Activated naive CD4-positive, alpha-beta T cell treated with anti-CD3 and anti-CD28 coated beads, Interleukin-2, amount 10 ng/mL, durations not matched to agents 7 days and 5 days (primary cell): ENCODE measurements around the gene MAPK4.
"Not testable (repeated sequence)": the region's sequence is repeated elsewhere in the genome, so short reads cannot be mapped to it uniquely, and the experiment has no call there.

ENCODE experiments used
- CTCF ChIA-PET: fragments of 350-600 bp; sonication (Branson Sonifier 250); formaldehyde crosslinking; loops from one replicate; lab custom pipeline; 2021; ENCODE audit warnings: antibody characterized with exemption; lab: Charles Lee
- DNase-seq: peaks from one replicate; pipeline ENCODE4 v3.0.0-alpha.2; 2020
- H3K27ac Mint-ChIP-seq: one replicate; pipeline ENCODE4 v1.8.0; 2021; ENCODE audit warnings: mild to moderate bottlenecking, moderate library complexity, mixed read lengths
- H3K27me3 Mint-ChIP-seq: one replicate; pipeline ENCODE4 v1.8.0; 2021; ENCODE audit warnings: mild to moderate bottlenecking, mixed read lengths
- H3K36me3 Mint-ChIP-seq: one replicate; pipeline ENCODE4 v1.8.0; 2021; ENCODE audit warnings: mixed read lengths
- H3K4me1 Mint-ChIP-seq: one replicate; pipeline ENCODE4 v1.8.0; 2021; ENCODE audit warnings: mixed read lengths
- H3K4me3 Mint-ChIP-seq: one replicate; pipeline ENCODE4 v1.8.0; 2021; ENCODE audit warnings: mild to moderate bottlenecking, moderate library complexity, mixed read lengths
- H3K9me3 Mint-ChIP-seq: one replicate; pipeline ENCODE4 v1.8.0; 2021; ENCODE audit warnings: mixed read lengths

Gene MAPK4

GRCh38 chr18:50594012-50594411 is 34.1 kb downstream of the MAPK4 start:
- H3K36me3 Mint-ChIP-seq = no peaks in the 10 kb centered on the region
- no peaks in the 10 kb centered on the region for H3K9me3 Mint-ChIP-seq
- no peak overlapping the region for H3K27ac Mint-ChIP-seq
- CTCF ChIA-PET = interaction anchor here (1.1 kb wide), 1 partner anchor 13 kb away, joined by 3 read pairs; no protein-coding TSS in a partner anchor
- no peaks in the 10 kb centered on the region for H3K4me1 Mint-ChIP-seq
- H3K4me3 Mint-ChIP-seq = no peak overlapping the region
- no peaks in the 10 kb centered on the region for H3K27me3 Mint-ChIP-seq
- DNase-seq = no peak

- no peaks in the 10 kb centered on the region for H3K36me3 Mint-ChIP-seq
- H3K27me3 Mint-ChIP-seq = no peaks in the 10 kb centered on the region
- H3K4me3 Mint-ChIP-seq = no peak overlapping the region
- no peaks in the 10 kb centered on the region for H3K9me3 Mint-ChIP-seq
- CTCF ChIA-PET = interaction anchor here (1.1 kb wide), 1 partner anchor 14 kb away, joined by 3 read pairs; no protein-coding TSS in a partner anchor
- no peak for DNase-seq
- H3K4me1 Mint-ChIP-seq = no peaks in the 10 kb centered on the region
- no peak overlapping the region for H3K27ac Mint-ChIP-seq
Measured at GRCh38 chr18:50594942-50595341, 35.1 kb downstream of the MAPK4 start.

- CTCF ChIA-PET = no interaction called here
- Mint-ChIP-seq H3K27ac (no peak overlapping the region), H3K4me3 (no peak overlapping the region), H3K4me1 (no peaks in the 10 kb centered on the region), H3K36me3 (no peaks in the 10 kb centered on the region), H3K9me3 (no peaks in the 10 kb centered on the region), H3K27me3 (no peaks in the 10 kb centered on the region)
- DNase-seq = no peak
Measured at GRCh38 chr18:50602466-50602865, 42.6 kb downstream of the MAPK4 start.

- Mint-ChIP-seq H3K27ac (no peak overlapping the region), H3K4me1 (no peaks in the 10 kb centered on the region), H3K36me3 (no peaks in the 10 kb centered on the region), H3K4me3 (no peak overlapping the region), H3K9me3 (no peaks in the 10 kb centered on the region), H3K27me3 (no peaks in the 10 kb centered on the region)
- DNase-seq = no peak
- CTCF ChIA-PET = no interaction called here
Measured at GRCh38 chr18:50606609-50607008, 46.7 kb downstream of the MAPK4 start.

DNA sequence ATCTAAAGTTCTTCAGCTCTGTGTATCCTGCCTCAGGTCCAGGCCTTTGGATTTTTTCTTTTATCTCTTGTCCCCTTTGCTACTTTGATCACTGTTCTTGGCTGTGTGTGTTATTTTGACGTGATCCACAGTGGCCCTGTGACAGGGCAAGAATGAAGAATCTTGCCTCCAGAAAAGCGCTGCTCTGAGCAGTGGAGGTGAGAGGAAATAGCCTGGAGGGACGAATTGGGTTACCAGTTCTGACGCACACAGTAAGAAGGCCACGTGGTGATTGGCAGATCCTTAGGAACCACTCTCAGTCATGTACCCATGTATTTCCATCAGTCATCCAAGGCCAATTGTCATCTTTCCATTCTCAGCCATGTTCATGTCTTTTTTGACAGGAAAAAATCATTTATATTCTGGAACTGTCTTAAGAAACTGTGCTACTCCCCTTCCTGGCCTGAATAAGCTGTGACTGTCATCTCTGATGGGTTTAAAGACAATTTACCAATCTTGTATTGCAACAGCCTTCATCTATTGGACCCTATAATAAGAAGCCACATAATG is 47.6 kb downstream of the MAPK4 start:
- no peaks in the 10 kb centered on the region for H3K9me3 Mint-ChIP-seq
- H3K27ac Mint-ChIP-seq = no peak overlapping the region
- no peak for DNase-seq
- CTCF ChIA-PET = no interaction called here
- H3K36me3 Mint-ChIP-seq = no peaks in the 10 kb centered on the region
- no peaks in the 10 kb centered on the region for H3K4me1 Mint-ChIP-seq
- H3K27me3 Mint-ChIP-seq = no peaks in the 10 kb centered on the region
- no peak overlapping the region for H3K4me3 Mint-ChIP-seq

GRCh38 chr18:50609171-50609570 is 49.3 kb downstream of the MAPK4 start:
- DNase-seq, CTCF ChIA-PET, H3K27ac Mint-ChIP-seq, H3K9me3 Mint-ChIP-seq, H3K4me1 Mint-ChIP-seq, H3K36me3 Mint-ChIP-seq, H3K4me3 Mint-ChIP-seq, H3K27me3 Mint-ChIP-seq: not testable (repeated sequence)

GRCh38 chr18:50610349-50610748 is 50.5 kb downstream of the MAPK4 start:
- no peaks in the 10 kb centered on the region for H3K27me3 Mint-ChIP-seq
- CTCF ChIA-PET = no interaction called here
- no peak for DNase-seq
- no peak overlapping the region for H3K27ac Mint-ChIP-seq
- no peaks in the 10 kb centered on the region for H3K9me3 Mint-ChIP-seq
- H3K36me3 Mint-ChIP-seq = no peaks in the 10 kb centered on the region
- no peaks in the 10 kb centered on the region for H3K4me1 Mint-ChIP-seq
- H3K4me3 Mint-ChIP-seq = no peak overlapping the region

DNA sequence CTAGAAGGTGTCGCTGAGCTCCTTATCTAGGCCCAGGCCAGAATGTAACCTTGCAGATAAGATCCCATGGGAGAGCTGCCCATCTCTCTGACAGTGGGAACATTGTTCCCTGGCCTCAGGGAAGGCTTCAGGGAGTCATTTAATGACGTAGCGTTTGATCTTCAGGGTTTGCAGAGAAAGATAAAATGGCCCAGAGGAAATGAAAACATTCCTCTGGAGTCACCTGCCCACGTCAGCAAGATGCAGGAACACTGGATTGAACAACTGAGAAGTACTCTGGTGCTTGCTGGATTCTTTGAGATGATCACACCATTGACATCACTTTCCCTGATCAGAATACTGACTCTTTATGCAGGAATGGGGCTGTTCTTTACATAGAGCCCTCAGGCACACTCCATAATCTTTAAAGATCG is 51.6 kb downstream of the MAPK4 start:
- no peak overlapping the region for H3K4me3 Mint-ChIP-seq
- H3K27me3 Mint-ChIP-seq = no peaks in the 10 kb centered on the region
- no peaks in the 10 kb centered on the region for H3K9me3 Mint-ChIP-seq
- H3K27ac Mint-ChIP-seq = no peak overlapping the region
- no peaks in the 10 kb centered on the region for H3K4me1 Mint-ChIP-seq
- H3K36me3 Mint-ChIP-seq = no peaks in the 10 kb centered on the region
- no peak for DNase-seq
- CTCF ChIA-PET = no interaction called here

DNA sequence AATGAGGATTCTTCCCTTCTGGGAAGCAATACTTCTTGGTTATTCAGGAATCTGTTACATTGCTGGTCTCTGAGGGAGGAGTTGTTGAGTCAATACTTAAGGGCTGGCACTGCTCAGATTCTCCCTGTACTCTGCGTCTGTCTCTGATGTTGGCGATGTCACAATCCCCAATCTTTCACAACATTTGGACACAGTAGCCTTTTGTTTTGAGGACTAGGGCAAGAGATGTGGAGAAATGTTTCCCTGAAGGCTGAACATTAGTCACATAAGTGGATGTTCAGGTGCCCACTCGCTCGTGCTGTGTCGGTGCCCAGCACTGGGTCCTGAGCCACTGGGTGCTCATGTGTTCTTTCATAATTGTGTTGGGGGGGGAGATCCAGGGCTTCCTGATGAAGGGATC is 55.0 kb downstream of the MAPK4 start:
- Mint-ChIP-seq H3K27ac (no peak overlapping the region), H3K4me3 (no peak overlapping the region), H3K9me3 (no peaks in the 10 kb centered on the region), H3K27me3 (no peaks in the 10 kb centered on the region), H3K4me1 (no peaks in the 10 kb centered on the region), H3K36me3 (no peaks in the 10 kb centered on the region)
- no peak for DNase-seq
- CTCF ChIA-PET = no interaction called here

DNA sequence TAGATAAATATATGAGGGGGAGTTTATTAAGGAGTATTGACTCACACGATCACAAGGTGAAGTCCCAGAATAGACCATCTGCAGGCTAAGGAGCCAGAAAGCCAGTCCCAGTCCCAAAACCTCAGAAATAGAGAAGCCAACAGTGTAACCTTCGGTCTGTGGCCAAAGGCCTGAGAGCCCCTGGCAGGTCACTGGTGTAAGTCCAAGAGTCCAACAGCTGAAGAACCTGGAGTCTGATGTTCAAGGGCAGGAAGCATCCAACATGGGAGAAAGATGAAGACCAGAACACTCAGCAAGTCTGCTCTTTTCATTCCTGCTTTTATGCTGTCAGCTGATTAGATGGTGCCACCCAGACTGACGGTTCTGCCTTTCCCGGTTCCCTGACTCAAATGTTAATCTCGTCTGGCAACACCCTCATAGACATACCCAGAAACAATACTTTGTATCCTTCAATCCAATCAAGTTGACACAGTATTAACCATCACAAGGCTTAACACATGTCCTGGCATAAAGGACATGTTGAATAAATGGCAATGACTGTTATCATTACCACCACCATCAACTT is 56.7 kb downstream of the MAPK4 start:
- H3K36me3 Mint-ChIP-seq = no peaks in the 10 kb centered on the region
- DNase-seq = no peak
- no peaks in the 10 kb centered on the region for H3K27me3 Mint-ChIP-seq
- no peak overlapping the region for H3K27ac Mint-ChIP-seq
- no peaks in the 10 kb centered on the region for H3K4me1 Mint-ChIP-seq
- H3K4me3 Mint-ChIP-seq = no peak overlapping the region
- no peaks in the 10 kb centered on the region for H3K9me3 Mint-ChIP-seq
- CTCF ChIA-PET = no interaction called here

DNA sequence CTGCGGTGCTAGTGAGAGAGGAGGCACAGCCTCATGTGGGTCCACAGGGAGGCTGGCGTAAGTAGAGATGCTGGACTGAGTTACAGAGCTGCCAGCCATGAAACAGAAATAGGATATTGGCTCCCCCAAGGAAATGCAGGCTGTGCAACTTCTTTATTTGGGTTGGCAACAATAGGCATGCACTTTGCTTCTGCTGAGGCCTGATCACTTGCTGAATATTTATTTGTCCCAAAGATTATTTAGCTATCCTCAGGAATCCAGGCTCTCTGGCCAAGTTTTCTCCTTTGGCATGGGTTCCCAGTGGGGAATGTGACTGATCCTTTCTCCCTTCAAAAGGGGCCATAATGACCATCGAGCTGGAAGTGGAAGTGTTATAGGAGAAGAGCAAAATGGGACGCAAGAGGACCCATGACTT is 60.0 kb downstream of the MAPK4 start:
- Mint-ChIP-seq H3K4me1 (no peaks in the 10 kb centered on the region), H3K9me3 (no peaks in the 10 kb centered on the region), H3K27ac (no peak overlapping the region), H3K4me3 (no peak overlapping the region), H3K36me3 (no peaks in the 10 kb centered on the region), H3K27me3 (peaks cover 16% of the 10 kb centered on the region)
- no peak for DNase-seq
- CTCF ChIA-PET = no interaction called here

- CTCF ChIA-PET = no interaction called here
- Mint-ChIP-seq H3K27ac (no peak overlapping the region), H3K4me1 (no peaks in the 10 kb centered on the region), H3K4me3 (no peak overlapping the region), H3K36me3 (no peaks in the 10 kb centered on the region), H3K27me3 (peaks cover 16% of the 10 kb centered on the region), H3K9me3 (no peaks in the 10 kb centered on the region)
- no peak for DNase-seq
Measured at GRCh38 chr18:50620319-50620718, 60.4 kb downstream of the MAPK4 start.

DNA sequence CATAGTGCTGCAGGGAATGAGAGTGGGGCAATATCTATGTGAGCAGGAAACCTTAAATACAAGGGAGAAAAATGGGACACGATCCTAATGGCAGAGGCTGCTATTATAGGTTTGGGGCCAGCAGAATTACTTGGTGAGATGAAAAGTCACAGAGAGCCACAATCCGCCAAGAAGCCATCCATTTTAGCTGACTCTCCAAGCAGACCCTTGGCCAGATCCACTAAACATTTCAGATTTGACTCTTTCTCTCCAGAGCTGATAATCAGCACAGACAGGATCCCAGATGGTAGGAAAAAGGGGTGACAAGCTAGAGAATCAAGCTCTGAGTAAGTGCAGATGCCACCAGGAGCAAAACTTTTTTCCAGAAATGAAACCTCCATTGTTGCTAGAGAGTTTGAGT is 61.5 kb downstream of the MAPK4 start:
- Mint-ChIP-seq H3K9me3 (no peaks in the 10 kb centered on the region), H3K27me3 (peaks cover 16% of the 10 kb centered on the region), H3K27ac (no peak overlapping the region), H3K36me3 (no peaks in the 10 kb centered on the region), H3K4me3 (no peak overlapping the region), H3K4me1 (no peaks in the 10 kb centered on the region)
- CTCF ChIA-PET = no interaction called here
- no peak for DNase-seq

DNA sequence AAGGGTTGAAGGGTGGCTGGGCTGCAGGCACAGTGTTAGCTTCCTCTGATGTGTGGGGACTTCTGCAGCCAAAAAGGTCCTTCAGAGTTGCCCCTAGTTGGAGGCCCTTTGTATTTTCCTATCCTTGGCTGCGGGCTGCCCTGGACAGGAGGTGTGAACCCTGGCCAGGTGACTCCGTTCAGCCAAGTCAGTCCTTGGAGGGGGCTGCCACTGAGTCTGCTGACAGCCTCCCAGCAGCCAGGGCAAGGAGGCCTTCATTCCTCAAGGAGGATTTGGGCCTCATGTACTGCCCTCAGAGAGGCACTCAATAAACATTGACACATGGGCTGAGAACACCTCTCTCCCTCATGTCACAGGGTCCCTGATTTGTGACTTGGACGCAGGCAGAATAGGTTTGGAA is 62.4 kb downstream of the MAPK4 start:
- no peak for DNase-seq
- H3K4me1 Mint-ChIP-seq = no peaks in the 10 kb centered on the region
- no peak overlapping the region for H3K4me3 Mint-ChIP-seq
- H3K9me3 Mint-ChIP-seq = no peaks in the 10 kb centered on the region
- no peaks in the 10 kb centered on the region for H3K36me3 Mint-ChIP-seq
- H3K27me3 Mint-ChIP-seq = peaks cover 16% of the 10 kb centered on the region
- H3K27ac Mint-ChIP-seq = no peak overlapping the region
- CTCF ChIA-PET = no interaction called here

- peaks cover 16% of the 10 kb centered on the region for H3K27me3 Mint-ChIP-seq
- no peak overlapping the region for H3K4me3 Mint-ChIP-seq
- CTCF ChIA-PET = no interaction called here
- H3K27ac Mint-ChIP-seq = no peak overlapping the region
- no peaks in the 10 kb centered on the region for H3K9me3 Mint-ChIP-seq
- DNase-seq = no peak
- H3K36me3 Mint-ChIP-seq = no peaks in the 10 kb centered on the region
- H3K4me1 Mint-ChIP-seq = no peaks in the 10 kb centered on the region
Measured at GRCh38 chr18:50622865-50623393, 63.0 kb downstream of the MAPK4 start.
